ENCODE data around the gene ADAMTS3. TPM values are rescaled to one million over a fixed set of nuclear protein-coding genes. Genes with fewer than 3 reads are reported as not detected.

Gene ADAMTS3
- total and polyA plus RNA-seq, 2 donors (not counting 1 experiment from before 2014, with no cell fraction given) = not detected

DNA sequence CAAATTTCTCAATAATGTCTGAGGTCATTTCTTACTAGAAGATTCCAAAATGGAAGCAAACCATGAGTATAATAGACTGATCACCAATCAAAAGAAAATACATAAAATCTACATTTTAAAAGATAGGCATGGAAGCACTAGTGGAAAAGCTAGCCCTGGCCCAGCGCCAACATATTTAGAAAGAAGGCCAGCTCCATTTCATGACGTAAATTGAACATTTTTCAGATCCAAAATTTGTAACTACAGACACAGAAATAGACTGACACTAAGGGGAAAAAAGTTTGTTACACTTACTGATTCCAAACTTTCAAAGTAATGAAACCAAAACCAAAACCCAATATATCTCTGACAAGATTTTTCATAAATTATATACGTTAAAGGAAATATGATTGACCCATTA, 117.7 kb downstream of the ADAMTS3 start:
- Histone ChIP-seq H3K27ac (ENCODE audit: low read length in 2 of 2) (no peak overlapping the region), H3K9ac (ENCODE audit: low read length) (no peak overlapping the region), H4K20me1 (ENCODE audit: control insufficient read depth, insufficient read depth, low read length, poor library complexity, severe bottlenecking) (no peaks in the 10 kb centered on the region), H3K79me2 (ENCODE audit: control insufficient read depth, insufficient read depth, low read length) (no peaks in the 10 kb centered on the region), H3K4me3 (ENCODE audit: control extremely low read depth in 1 of 5, extremely low read depth in 1 of 5, insufficient read depth in 1 of 5, low read depth in 2 of 5, low read length in 4 of 5) (no peak overlapping the region), H3K4me2 (replicated peaks; ENCODE audit: low read depth, low read length, poor library complexity, severe bottlenecking) (no peak overlapping the region), H2AFZ (ENCODE audit: insufficient read depth, low read depth, low read length, poor library complexity, severe bottlenecking) (no peak overlapping the region), H3K9me3 (ENCODE audit: control extremely low read depth in 1 of 3, control insufficient read depth in 2 of 3, insufficient read depth in 1 of 3, low read length in 2 of 3) (no peaks in the 10 kb centered on the region), H3K27me3 (replicated peaks in 1 of 4; ENCODE audit: control extremely low read depth in 1 of 4, control insufficient read depth in 3 of 4, insufficient read depth in 4 of 4, low read length in 3 of 4) (no peaks in the 10 kb centered on the region), H3K4me1 (ENCODE audit: control insufficient read depth in 2 of 2, insufficient read depth in 2 of 2, low read length in 2 of 2) (no peaks in the 10 kb centered on the region), H3K36me3 (replicated peaks in 1 of 2; ENCODE audit: control extremely low read depth in 1 of 2, control insufficient read depth in 1 of 2, extremely low read depth in 1 of 2, insufficient read depth in 2 of 2, low read length in 1 of 2) (no peaks in the 10 kb centered on the region)
- H3K4me3 Mint-ChIP-seq = no peak overlapping the region
- H3K4me1 Mint-ChIP-seq = no peaks in the 10 kb centered on the region
- no peaks in the 10 kb centered on the region for H3K27me3 Mint-ChIP-seq
- ATAC-seq (ENCODE audit: low read depth) (no peak), DNase-seq (no peak)
- POLR2A ChIA-PET = no interaction called here
- intact Hi-C loops (cut with micrococcal nuclease) = no loop called here
- no peak overlapping the region for H3K27ac Mint-ChIP-seq
- CTCF ChIA-PET = no interaction called here
- no peaks in the 10 kb centered on the region for H3K9me3 Mint-ChIP-seq (ENCODE audit: insufficient read depth)
- no peak for TF ChIP-seq EZH2 (IDR thresholded peaks at IDR 0.05; ENCODE audit: borderline replicate concordance, insufficient read depth, low read depth, low read length, poor library complexity, severe bottlenecking)
- TF ChIP-seq, protein P1, sequence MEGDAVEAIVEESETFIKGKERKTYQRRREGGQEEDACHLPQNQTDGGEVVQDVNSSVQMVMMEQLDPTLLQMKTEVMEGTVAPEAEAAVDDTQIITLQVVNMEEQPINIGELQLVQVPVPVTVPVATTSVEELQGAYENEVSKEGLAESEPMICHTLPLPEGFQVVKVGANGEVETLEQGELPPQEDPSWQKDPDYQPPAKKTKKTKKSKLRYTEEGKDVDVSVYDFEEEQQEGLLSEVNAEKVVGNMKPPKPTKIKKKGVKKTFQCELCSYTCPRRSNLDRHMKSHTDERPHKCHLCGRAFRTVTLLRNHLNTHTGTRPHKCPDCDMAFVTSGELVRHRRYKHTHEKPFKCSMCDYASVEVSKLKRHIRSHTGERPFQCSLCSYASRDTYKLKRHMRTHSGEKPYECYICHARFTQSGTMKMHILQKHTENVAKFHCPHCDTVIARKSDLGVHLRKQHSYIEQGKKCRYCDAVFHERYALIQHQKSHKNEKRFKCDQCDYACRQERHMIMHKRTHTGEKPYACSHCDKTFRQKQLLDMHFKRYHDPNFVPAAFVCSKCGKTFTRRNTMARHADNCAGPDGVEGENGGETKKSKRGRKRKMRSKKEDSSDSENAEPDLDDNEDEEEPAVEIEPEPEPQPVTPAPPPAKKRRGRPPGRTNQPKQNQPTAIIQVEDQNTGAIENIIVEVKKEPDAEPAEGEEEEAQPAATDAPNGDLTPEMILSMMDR (IDR thresholded peaks at IDR 0.05) = no peak
- WGBS (ENCODE audit: insufficient coverage) = no CpG with 5 or more reads among the region's 3 CpGs

DNA sequence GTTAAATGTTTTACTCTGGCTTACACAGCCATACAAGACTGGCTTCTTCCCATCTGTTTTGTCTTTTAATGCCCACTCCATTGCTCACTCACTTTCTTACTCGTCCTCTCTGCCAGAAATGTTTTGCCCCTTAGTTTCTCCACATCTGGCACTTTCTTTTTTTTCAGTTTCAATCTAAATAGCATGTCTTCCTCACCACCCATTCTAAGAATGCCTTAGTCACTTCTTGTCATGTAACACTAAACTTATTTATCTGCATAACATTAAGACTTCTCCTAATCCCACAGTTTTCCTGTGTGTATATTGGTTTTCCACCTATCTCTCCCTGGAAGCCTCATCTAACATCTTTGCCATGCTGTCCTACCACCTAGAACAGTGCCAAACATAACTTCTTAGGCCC, 119.3 kb downstream of the ADAMTS3 start:
- Mint-ChIP-seq H3K9me3 (ENCODE audit: insufficient read depth) (no peaks in the 10 kb centered on the region), H3K4me3 (no peak overlapping the region), H3K4me1 (no peaks in the 10 kb centered on the region), H3K27me3 (no peaks in the 10 kb centered on the region), H3K27ac (no peak overlapping the region)
- DNase-seq = no peak
- intact Hi-C loops (cut with micrococcal nuclease) = no loop called here
- ChIA-PET POLR2A (no interaction called here), CTCF (no interaction called here)
- no peak for ATAC-seq (ENCODE audit: low read depth)
- Histone ChIP-seq H3K27me3 (replicated peaks in 1 of 4; ENCODE audit: control extremely low read depth in 1 of 4, control insufficient read depth in 3 of 4, insufficient read depth in 4 of 4, low read length in 3 of 4) (no peaks in the 10 kb centered on the region), H3K4me1 (ENCODE audit: control insufficient read depth in 2 of 2, insufficient read depth in 2 of 2, low read length in 2 of 2) (no peaks in the 10 kb centered on the region), H2AFZ (ENCODE audit: insufficient read depth, low read depth, low read length, poor library complexity, severe bottlenecking) (no peak overlapping the region), H3K4me2 (replicated peaks; ENCODE audit: low read depth, low read length, poor library complexity, severe bottlenecking) (no peak overlapping the region), H3K36me3 (replicated peaks in 1 of 2; ENCODE audit: control extremely low read depth in 1 of 2, control insufficient read depth in 1 of 2, extremely low read depth in 1 of 2, insufficient read depth in 2 of 2, low read length in 1 of 2) (no peaks in the 10 kb centered on the region), H3K9ac (ENCODE audit: low read length) (no peak overlapping the region), H3K4me3 (ENCODE audit: control extremely low read depth in 1 of 5, extremely low read depth in 1 of 5, insufficient read depth in 1 of 5, low read depth in 2 of 5, low read length in 4 of 5) (no peak overlapping the region), H3K79me2 (ENCODE audit: control insufficient read depth, insufficient read depth, low read length) (no peaks in the 10 kb centered on the region), H4K20me1 (ENCODE audit: control insufficient read depth, insufficient read depth, low read length, poor library complexity, severe bottlenecking) (no peaks in the 10 kb centered on the region), H3K9me3 (ENCODE audit: control extremely low read depth in 1 of 3, control insufficient read depth in 2 of 3, insufficient read depth in 1 of 3, low read length in 2 of 3) (no peaks in the 10 kb centered on the region), H3K27ac (ENCODE audit: low read length in 2 of 2) (no peak overlapping the region)
- TF ChIP-seq, protein P1 (IDR thresholded peaks at IDR 0.05) = no peak
- TF ChIP-seq EZH2 (IDR thresholded peaks at IDR 0.05; ENCODE audit: borderline replicate concordance, insufficient read depth, low read depth, low read length, poor library complexity, severe bottlenecking) = no peak
- 40% methylated on average over 1 of the region's 1 CpG for WGBS (ENCODE audit: insufficient coverage)
